Loucy (cell line): Measurements from ENCODE around the gene ZNF513.

Source experiments
- H2AFZ ChIP-seq: fragments of 200-600 bp; sonication (generic); 2 replicates; pipeline ENCODE4 v1.6.0; 2016; ENCODE audit warnings: antibody characterized with exemption, mild to moderate bottlenecking, low read length, moderate library complexity
- H3F3A ChIP-seq: fragments of 200-600 bp; 2 replicates; pipeline ENCODE4 v1.6.0; 2016; ENCODE audit warnings: antibody characterized with exemption, low read depth, mild to moderate bottlenecking
- H3K27me3 ChIP-seq: fragments of 200-600 bp; sonication (generic); 2 replicates; pipeline ENCODE4 v1.6.1; 2014; ENCODE audit warnings: low read length, mild to moderate bottlenecking; ENCODE audit not compliant: insufficient read depth, poor library complexity, severe bottlenecking
- H3K36me3 ChIP-seq: fragments of 200-600 bp; sonication (generic); 2 replicates; pipeline ENCODE4 v1.6.1; 2016; ENCODE audit warnings: low read length; ENCODE audit not compliant: insufficient read depth
- H3K4me1 ChIP-seq: fragments of 200-600 bp; sonication (generic); 2 replicates; pipeline ENCODE4 v1.5.1; 2014; ENCODE audit warnings: low read length, mild to moderate bottlenecking; ENCODE audit not compliant: insufficient read depth, poor library complexity, severe bottlenecking
- H3K4me2 ChIP-seq: fragments of 200-600 bp; sonication (generic); 2 replicates; pipeline ENCODE4 v1.6.0; 2014; ENCODE audit warnings: antibody characterized with exemption, low read length, low read depth, mild to moderate bottlenecking; ENCODE audit not compliant: poor library complexity, severe bottlenecking
- H3K4me3 ChIP-seq: fragments of 200-600 bp; sonication (generic); 2 replicates; pipeline ENCODE4 v1.5.1; 2014; ENCODE audit warnings: low read length, mild to moderate bottlenecking, mixed read lengths; ENCODE audit not compliant: poor library complexity, severe bottlenecking
- H3K79me2 ChIP-seq: fragments of 200-600 bp; sonication (generic); 2 replicates; pipeline ENCODE4 v1.6.1; 2014; ENCODE audit warnings: low read length; ENCODE audit not compliant: insufficient read depth
- H3K9ac ChIP-seq: fragments of 200-600 bp; sonication (generic); 2 replicates; pipeline ENCODE4 v1.6.0; 2014; ENCODE audit warnings: mild to moderate bottlenecking, low read depth, low read length, moderate library complexity; ENCODE audit not compliant: poor library complexity, severe bottlenecking
- H3K9me2 ChIP-seq: fragments of 200-600 bp; sonication (generic); replicated peaks from 2 replicates; pipeline ENCODE4 v1.6.1; 2016; ENCODE audit warnings: low read depth, low read length, mixed read lengths
- H3K9me3 ChIP-seq: fragments of 200-600 bp; sonication (generic); 2 replicates; pipeline ENCODE4 v1.6.1; 2014; ENCODE audit warnings: mild to moderate bottlenecking, antibody characterized with exemption, low read length, low read depth; ENCODE audit not compliant: insufficient read depth
- H4K20me1 ChIP-seq: fragments of 200-600 bp; sonication (generic); 2 replicates; pipeline ENCODE4 v1.6.0; 2014; ENCODE audit warnings: antibody characterized with exemption, low read length, mild to moderate bottlenecking; ENCODE audit not compliant: insufficient read depth, poor library complexity, severe bottlenecking
- EZH2phosphoT487 ChIP-seq: fragments of 200-600 bp; IDR thresholded peaks from 2 replicates; pipeline ENCODE4 v1.6.1; 2018; ENCODE audit warnings: antibody characterized with exemption, mild to moderate bottlenecking, moderate library complexity, borderline replicate concordance
- TF ChIP-seq, protein P1 (sequence below): fragments of 200-600 bp; sonication (generic); conservative IDR thresholded peaks from 2 replicates; pipeline ENCODE4 v1.5.1; 2014; ENCODE audit warnings: mild to moderate bottlenecking, antibody characterized with exemption, low read length

Gene ZNF513

DNA sequence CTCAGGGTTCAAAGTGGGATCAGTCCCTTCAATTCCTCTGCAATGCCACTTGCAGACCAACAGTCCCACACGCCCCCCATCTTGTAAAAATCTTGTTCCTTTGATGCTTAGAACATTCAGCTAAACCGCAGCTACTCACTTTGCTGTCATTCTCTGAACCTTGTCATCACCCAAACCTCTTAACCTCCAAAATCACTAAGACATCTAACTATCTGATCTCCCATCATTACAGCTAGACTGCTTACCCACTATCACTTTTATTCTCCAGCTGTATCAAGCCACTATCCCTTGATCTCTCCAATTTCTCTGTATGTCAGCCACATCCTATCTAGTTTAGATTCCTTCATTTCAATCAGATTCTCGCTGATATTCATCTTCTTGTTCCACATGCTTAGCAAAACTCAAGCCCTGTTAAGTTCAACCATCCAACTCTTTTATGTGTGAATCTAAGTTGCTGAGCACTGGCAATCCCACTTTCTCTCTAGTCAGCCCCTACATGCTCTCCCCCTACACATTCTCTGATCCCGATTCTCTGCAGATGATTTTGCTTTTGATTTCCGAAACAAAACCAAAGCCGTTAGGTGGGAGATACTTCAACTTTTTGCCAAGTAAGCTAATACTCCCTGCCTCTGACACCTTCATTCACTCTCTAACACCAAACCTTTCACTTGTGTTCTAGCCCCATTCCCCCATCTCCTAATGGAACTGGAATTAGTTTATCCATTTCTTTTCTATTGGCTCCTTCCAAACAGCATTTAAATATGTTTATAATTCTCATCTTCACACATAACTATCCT, 28.5 kb downstream of the ZNF513 start:
- H3K9me3 ChIP-seq, result no peaks in the 10 kb centered on the region
- 0 out of 2 replicates have a peak, but pooled peaks cover 2% of the 10 kb centered on the region for H3F3A ChIP-seq

DNA sequence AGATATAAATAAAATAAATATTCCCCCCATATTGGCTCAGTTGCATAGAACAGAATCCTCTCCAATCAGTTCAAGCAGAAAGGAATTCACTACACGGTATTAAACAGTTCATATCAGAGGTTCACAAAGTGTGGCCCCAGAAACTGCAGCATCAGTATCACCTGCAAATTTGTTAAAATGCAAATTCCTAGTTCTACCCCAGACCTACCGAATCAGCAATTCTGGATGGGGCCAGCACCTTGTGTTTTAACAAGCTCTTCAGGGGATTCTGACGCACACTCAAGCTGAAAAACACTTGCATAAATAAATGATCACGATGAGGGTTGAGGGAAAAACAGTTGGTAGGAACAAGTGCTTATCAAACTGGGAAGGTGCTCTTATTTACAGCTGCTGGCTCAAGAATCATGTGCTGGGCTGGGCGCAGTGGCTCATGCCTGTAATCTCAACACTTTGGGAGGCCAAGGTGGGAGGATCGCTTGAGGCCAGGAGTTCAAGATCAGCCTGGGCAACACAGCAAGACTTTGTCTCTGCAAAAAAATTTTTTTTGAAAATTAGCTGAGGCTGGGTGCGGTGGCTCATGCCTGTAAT, 30.3 kb downstream of the ZNF513 start:
- H3K9ac ChIP-seq, result no peak overlapping the region
- H3F3A ChIP-seq, result 0 out of 2 replicates have a peak, but pooled peaks cover 2% of the 10 kb centered on the region
- H2AFZ ChIP-seq, result no peak overlapping the region
- H3K4me3 ChIP-seq, result no peak overlapping the region
- TF ChIP-seq EZH2phosphoT487, result no peak
- TF ChIP-seq, protein P1, sequence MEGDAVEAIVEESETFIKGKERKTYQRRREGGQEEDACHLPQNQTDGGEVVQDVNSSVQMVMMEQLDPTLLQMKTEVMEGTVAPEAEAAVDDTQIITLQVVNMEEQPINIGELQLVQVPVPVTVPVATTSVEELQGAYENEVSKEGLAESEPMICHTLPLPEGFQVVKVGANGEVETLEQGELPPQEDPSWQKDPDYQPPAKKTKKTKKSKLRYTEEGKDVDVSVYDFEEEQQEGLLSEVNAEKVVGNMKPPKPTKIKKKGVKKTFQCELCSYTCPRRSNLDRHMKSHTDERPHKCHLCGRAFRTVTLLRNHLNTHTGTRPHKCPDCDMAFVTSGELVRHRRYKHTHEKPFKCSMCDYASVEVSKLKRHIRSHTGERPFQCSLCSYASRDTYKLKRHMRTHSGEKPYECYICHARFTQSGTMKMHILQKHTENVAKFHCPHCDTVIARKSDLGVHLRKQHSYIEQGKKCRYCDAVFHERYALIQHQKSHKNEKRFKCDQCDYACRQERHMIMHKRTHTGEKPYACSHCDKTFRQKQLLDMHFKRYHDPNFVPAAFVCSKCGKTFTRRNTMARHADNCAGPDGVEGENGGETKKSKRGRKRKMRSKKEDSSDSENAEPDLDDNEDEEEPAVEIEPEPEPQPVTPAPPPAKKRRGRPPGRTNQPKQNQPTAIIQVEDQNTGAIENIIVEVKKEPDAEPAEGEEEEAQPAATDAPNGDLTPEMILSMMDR, result no peak
- H4K20me1 ChIP-seq, result peaks cover 35% of the 10 kb centered on the region
- H3K9me3 ChIP-seq, result no peaks in the 10 kb centered on the region
- H3K9me2 ChIP-seq, result no peaks in the 10 kb centered on the region
- H3K79me2 ChIP-seq, result peaks cover 91% of the 10 kb centered on the region
- H3K36me3 ChIP-seq, result no peaks in the 10 kb centered on the region
- H3K4me2 ChIP-seq, result no peak overlapping the region
- no peaks in the 10 kb centered on the region for H3K27me3 ChIP-seq
- peaks cover 12% of the 10 kb centered on the region for H3K4me1 ChIP-seq

More for the DNA sequence above, 28.5 kb downstream of the ZNF513 start:
- H3K4me1 ChIP-seq, result peaks cover 18% of the 10 kb centered on the region
- H3K79me2 ChIP-seq, result peaks cover 88% of the 10 kb centered on the region
- no peaks in the 10 kb centered on the region for H3K36me3 ChIP-seq
- H4K20me1 ChIP-seq, result peaks cover 34% of the 10 kb centered on the region
- H3K9ac ChIP-seq, result no peak overlapping the region
- no peaks in the 10 kb centered on the region for H3K27me3 ChIP-seq
- TF ChIP-seq EZH2phosphoT487, result no peak
- no peaks in the 10 kb centered on the region for H3K9me2 ChIP-seq
- no peak overlapping the region for H2AFZ ChIP-seq
- peak overlapping the region; percentile 32 for H3K4me2 ChIP-seq
- H3K4me3 ChIP-seq, result no peak overlapping the region

DNA sequence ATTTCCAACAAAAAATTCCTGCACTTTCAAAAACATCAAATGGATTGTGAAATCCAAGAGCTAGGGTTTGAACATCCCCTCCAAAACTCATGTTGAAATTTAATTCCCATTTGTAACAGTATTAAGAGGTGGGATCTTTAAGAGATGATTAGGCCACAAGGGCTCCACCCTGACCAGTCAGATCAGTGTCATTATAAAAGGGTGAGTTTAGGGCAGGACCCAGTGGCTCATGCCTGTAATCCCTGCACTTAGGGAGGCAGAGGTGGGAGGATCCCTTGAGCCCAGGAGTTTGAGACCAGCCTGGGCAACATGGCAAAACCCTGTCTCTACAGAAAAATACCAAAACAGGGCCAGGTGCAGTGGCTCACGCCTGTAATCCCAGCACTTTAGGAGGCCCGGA, 32.9 kb downstream of the ZNF513 start:
- Histone ChIP-seq H3F3A (0 out of 2 replicates have a peak, but pooled peaks cover under 1% of the 10 kb centered on the region), H3K27me3 (no peaks in the 10 kb centered on the region), H3K79me2 (peaks cover 77% of the 10 kb centered on the region), H3K4me3 (no peak overlapping the region), H3K4me2 (no peak overlapping the region), H3K9ac (no peak overlapping the region), H4K20me1 (peaks cover 32% of the 10 kb centered on the region), H2AFZ (no peak overlapping the region), H3K36me3 (peaks cover 7% of the 10 kb centered on the region; the same call in 1 of the 2 replicates), H3K4me1 (peaks cover 5% of the 10 kb centered on the region), H3K9me2 (no peaks in the 10 kb centered on the region), H3K9me3 (no peaks in the 10 kb centered on the region)
- TF ChIP-seq, protein P1, result no peak
- no peak for TF ChIP-seq EZH2phosphoT487
